ENCODE results near the gene ELMO3. TPM values are rescaled to one million over a fixed set of nuclear protein-coding genes. Genes with fewer than 3 reads are reported as not detected.
A peak's percentile ranks its signal among the peaks of the same experiment; 100 is the strongest.

The ELMO3 gene
- total and polyA plus RNA-seq, 9 donors, result 1.1 to 14.8 (median 2.7) TPM; not detected in 1

GRCh38 chr16:67184453-67184994 lies 14.4 kb upstream of the ELMO3 start:
- 3% methylated on average over 51 to 59 of the region's 59 CpGs for WGBS, 3 donors
- no peaks in the 10 kb centered on the region for H3K9me3 ChIP-seq
- H3K27ac ChIP-seq, result peak overlapping the region; percentile 97 to 99
- peak in 1 of 5 donors; percentile 64 for DNase-seq
- TF ChIP-seq POLR2A (IDR thresholded peaks at IDR 0.05) (no peak), CTCF (IDR thresholded peaks at IDR 0.05) (peak in 1 of 3 donors; percentile 4)
- intact Hi-C loops (cut with DNase I), result loop anchor here in 1 of 4 donors (10.0 kb wide), 1 partner anchor 210 kb away; no protein-coding TSS in a partner anchor
- H3K36me3 ChIP-seq, result no peaks in the 10 kb centered on the region
- H3K27me3 ChIP-seq, result no peaks in the 10 kb centered on the region
- peak overlapping the region; percentile 83 for H3K4me3 ChIP-seq
- peaks cover 3% of the 10 kb centered on the region for H3K4me1 ChIP-seq (ENCODE audit: insufficient read depth)

GRCh38 chr16:67184995-67185650 lies 13.8 kb upstream of the ELMO3 start:
- 3 to 6% (median 4%) methylated on average over 40 to 43 of the region's 43 CpGs for WGBS, 3 donors
- peak; percentile 95 to 98 (median 96) for DNase-seq
- H3K27me3 ChIP-seq, result no peaks in the 10 kb centered on the region
- H3K4me3 ChIP-seq, result peak overlapping the region; percentile 83
- peaks cover 3% of the 10 kb centered on the region for H3K4me1 ChIP-seq (ENCODE audit: insufficient read depth)
- no peaks in the 10 kb centered on the region for H3K36me3 ChIP-seq
- intact Hi-C loops (cut with DNase I), result loop anchor here in 1 of 4 donors (10.0 kb wide), 1 partner anchor 210 kb away; no protein-coding TSS in a partner anchor
- no peaks in the 10 kb centered on the region for H3K9me3 ChIP-seq
- peak overlapping the region; percentile 97 to 99 for H3K27ac ChIP-seq
- TF ChIP-seq CTCF (IDR thresholded peaks at IDR 0.05) (peak; percentile 75 to 91 (median 86)), POLR2A (IDR thresholded peaks at IDR 0.05) (no peak)

GRCh38 chr16:67185651-67186134 lies 13.2 kb upstream of the ELMO3 start:
- no peak overlapping the region for H3K4me3 ChIP-seq
- no peak for DNase-seq
- H3K9me3 ChIP-seq, result no peaks in the 10 kb centered on the region
- intact Hi-C loops (cut with DNase I), result loop anchor here in 1 of 4 donors (10.0 kb wide), 1 partner anchor 211 kb away; no protein-coding TSS in a partner anchor
- TF ChIP-seq CTCF (IDR thresholded peaks at IDR 0.05), result no peak
- no peak for TF ChIP-seq EP300 (IDR thresholded peaks at IDR 0.05)
- TF ChIP-seq POLR2A (IDR thresholded peaks at IDR 0.05), result no peak
- peak overlapping the region; percentile 52 to 99 for H3K27ac ChIP-seq
- no peaks in the 10 kb centered on the region for H3K36me3 ChIP-seq
- H3K4me1 ChIP-seq (ENCODE audit: insufficient read depth), result peaks cover 3% of the 10 kb centered on the region
- no peaks in the 10 kb centered on the region for H3K27me3 ChIP-seq
- WGBS, 3 donors, result 6 to 7% (median 7%) methylated on average over 12 of the region's 12 CpGs

GRCh38 chr16:67186550-67186950 lies 12.4 kb upstream of the ELMO3 start:
- 26 to 28% (median 27%) methylated on average over 5 of the region's 5 CpGs for WGBS, 3 donors
- TF ChIP-seq POLR2A (IDR thresholded peaks at IDR 0.05) (no peak), EP300 (IDR thresholded peaks at IDR 0.05) (no peak), CTCF (IDR thresholded peaks at IDR 0.05) (no peak)
- H3K36me3 ChIP-seq, result no peaks in the 10 kb centered on the region
- H3K27ac ChIP-seq, result no peak overlapping the region
- no peaks in the 10 kb centered on the region for H3K27me3 ChIP-seq
- H3K4me3 ChIP-seq, result no peak overlapping the region
- no peaks in the 10 kb centered on the region for H3K9me3 ChIP-seq
- H3K4me1 ChIP-seq (ENCODE audit: insufficient read depth), result peaks cover 3% of the 10 kb centered on the region
- DNase-seq, result peak in 3 of 5 donors; percentile 34 to 42 (median 35)
- intact Hi-C loops (cut with DNase I), result loop anchor here in 1 of 4 donors (10.0 kb wide), 1 partner anchor 212 kb away; no protein-coding TSS in a partner anchor

All from ovary (tissue), 9 donors.